Immature natural killer cell (primary cell): Measurements from ENCODE around the gene ALX4. TPM values are rescaled to one million over a fixed set of nuclear protein-coding genes. Genes with fewer than 3 reads are reported as not detected.
A peak's percentile ranks its signal among the peaks of the same experiment; 100 is the strongest.

Experiments used
- DNase-seq, 3 donors: peaks; one replicate each; pipeline ENCODE4 v3.0.0; 2022; ENCODE audit warnings: mixed read lengths in 1 of 3
- H3K27ac Mint-ChIP-seq, 6 donors: one replicate each; pipeline ENCODE4 v1.8.0; 2020; ENCODE audit warnings: mixed read lengths in 6 of 6, mild to moderate bottlenecking in 5 of 6, inconsistent platforms in 4 of 6, moderate library complexity in 3 of 6
- H3K27me3 Mint-ChIP-seq, 3 donors: one replicate each; pipeline ENCODE4 v1.8.0; 2020 to 2021; ENCODE audit warnings: low read depth in 3 of 3, mild to moderate bottlenecking in 3 of 3, mixed read lengths in 3 of 3, moderate library complexity in 3 of 3, inconsistent platforms in 1 of 3
- H3K36me3 Mint-ChIP-seq, 3 donors: one replicate each; pipeline ENCODE4 v1.8.0; 2020; ENCODE audit warnings: mixed read lengths in 3 of 3, inconsistent platforms in 2 of 3, mild to moderate bottlenecking in 2 of 3
- H3K4me1 Mint-ChIP-seq, 2 donors: one replicate each; pipeline ENCODE4 v1.8.0; 2020; ENCODE audit warnings: inconsistent platforms in 2 of 2, mild to moderate bottlenecking in 2 of 2, mixed read lengths in 2 of 2, moderate library complexity in 1 of 2
- H3K4me3 Mint-ChIP-seq, 5 donors: one replicate each; pipeline ENCODE4 v1.8.0; 2020; ENCODE audit warnings: mild to moderate bottlenecking in 5 of 5, mixed read lengths in 5 of 5, inconsistent platforms in 3 of 5, moderate library complexity in 3 of 5
- H3K9me3 Mint-ChIP-seq, 6 donors: one replicate each; pipeline ENCODE4 v1.8.0; 2020; ENCODE audit warnings: mild to moderate bottlenecking in 6 of 6, mixed read lengths in 6 of 6, inconsistent platforms in 4 of 6, moderate library complexity in 3 of 6
- polyA plus RNA-seq, 3 donors: library from polyadenylated mRNA; unstranded; fragments of 300-500 nt; fragmentation: Illumina TruSeq; gene quantifications; one replicate each; pipeline ENCODE4 v1.2.3, GENCODE V29; 2021

ALX4 gene
- polyA plus RNA-seq, 3 donors from 2014 or later, result not detected

DNA sequence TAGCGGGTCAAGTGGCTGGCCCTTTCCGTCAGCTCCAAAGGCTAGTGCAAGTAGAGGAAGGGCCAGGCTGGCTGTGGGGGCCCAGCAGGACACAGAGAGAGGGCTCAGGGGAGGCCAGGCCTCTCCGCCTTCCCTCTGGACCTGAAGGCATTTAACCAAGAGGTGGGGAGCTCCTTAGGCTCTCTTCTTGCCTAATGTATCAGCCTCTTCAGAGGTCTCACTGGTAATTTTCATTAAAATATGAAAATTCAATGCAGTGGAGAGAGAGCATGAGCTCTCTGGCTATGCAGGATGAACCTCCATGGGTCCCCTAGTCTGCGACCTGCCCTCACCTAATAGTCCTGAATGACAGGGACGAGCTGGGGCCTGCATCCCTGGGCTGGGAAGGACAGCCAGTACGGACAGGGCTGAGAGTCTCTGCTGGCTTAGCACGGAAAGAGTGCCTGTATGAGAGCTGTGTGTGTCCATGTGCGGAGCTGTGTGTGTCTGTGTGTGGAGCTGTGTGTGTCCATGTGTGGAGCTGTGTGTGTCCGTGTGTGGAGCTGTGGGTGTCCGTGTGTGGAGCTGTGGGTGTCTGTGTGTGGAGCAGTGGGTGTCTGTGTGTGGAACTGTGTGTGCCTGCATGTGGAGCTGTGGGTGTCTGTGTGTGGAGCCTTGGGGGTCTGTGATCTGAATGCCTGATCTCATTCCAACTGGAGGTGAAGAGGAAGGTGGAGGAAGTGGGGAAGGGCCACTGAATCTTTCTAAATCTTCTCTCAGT is 2.4 kb downstream of the ALX4 start:
- Mint-ChIP-seq H3K27ac (no peak overlapping the region), H3K4me3 (peak overlapping the region; percentile 5 to 70 (median 57)), H3K36me3 (peaks cover 0 to 3% (median 0%) of the 10 kb centered on the region in 3 donors), H3K4me1 (peaks cover 16 to 28% of the 10 kb centered on the region in 2 donors), H3K27me3 (peaks cover 30 to 51% (median 33%) of the 10 kb centered on the region in 3 donors), H3K9me3 (peaks cover 0 to 6% (median 0%) of the 10 kb centered on the region in 6 donors)
- DNase-seq, result no peak

DNA sequence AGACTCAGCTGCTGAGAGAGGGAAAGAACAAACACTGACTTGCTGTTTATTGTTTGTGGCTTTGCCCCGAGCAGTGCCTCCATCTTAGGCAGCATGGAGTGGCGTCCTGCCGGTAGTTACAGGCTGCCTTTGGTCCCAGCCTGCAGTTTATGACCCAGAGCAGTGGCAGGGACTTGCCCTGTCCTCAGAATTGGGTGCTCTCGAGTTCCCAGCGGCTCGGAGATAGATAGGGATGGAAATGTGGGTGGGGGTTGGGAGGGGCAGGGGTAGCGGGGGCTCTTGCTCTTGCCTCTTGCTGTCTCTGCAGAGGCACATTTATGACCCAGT is 3.1 kb downstream of the ALX4 start:
- Mint-ChIP-seq H3K27ac (no peak overlapping the region), H3K36me3 (no peaks in the 10 kb centered on the region), H3K4me1 (peaks cover 16 to 28% of the 10 kb centered on the region in 2 donors), H3K4me3 (peak overlapping the region; percentile 41 to 77 (median 69)), H3K9me3 (peaks cover 0 to 3% (median 0%) of the 10 kb centered on the region in 6 donors), H3K27me3 (peaks cover 29 to 48% (median 30%) of the 10 kb centered on the region in 3 donors)
- DNase-seq, result no peak

DNA sequence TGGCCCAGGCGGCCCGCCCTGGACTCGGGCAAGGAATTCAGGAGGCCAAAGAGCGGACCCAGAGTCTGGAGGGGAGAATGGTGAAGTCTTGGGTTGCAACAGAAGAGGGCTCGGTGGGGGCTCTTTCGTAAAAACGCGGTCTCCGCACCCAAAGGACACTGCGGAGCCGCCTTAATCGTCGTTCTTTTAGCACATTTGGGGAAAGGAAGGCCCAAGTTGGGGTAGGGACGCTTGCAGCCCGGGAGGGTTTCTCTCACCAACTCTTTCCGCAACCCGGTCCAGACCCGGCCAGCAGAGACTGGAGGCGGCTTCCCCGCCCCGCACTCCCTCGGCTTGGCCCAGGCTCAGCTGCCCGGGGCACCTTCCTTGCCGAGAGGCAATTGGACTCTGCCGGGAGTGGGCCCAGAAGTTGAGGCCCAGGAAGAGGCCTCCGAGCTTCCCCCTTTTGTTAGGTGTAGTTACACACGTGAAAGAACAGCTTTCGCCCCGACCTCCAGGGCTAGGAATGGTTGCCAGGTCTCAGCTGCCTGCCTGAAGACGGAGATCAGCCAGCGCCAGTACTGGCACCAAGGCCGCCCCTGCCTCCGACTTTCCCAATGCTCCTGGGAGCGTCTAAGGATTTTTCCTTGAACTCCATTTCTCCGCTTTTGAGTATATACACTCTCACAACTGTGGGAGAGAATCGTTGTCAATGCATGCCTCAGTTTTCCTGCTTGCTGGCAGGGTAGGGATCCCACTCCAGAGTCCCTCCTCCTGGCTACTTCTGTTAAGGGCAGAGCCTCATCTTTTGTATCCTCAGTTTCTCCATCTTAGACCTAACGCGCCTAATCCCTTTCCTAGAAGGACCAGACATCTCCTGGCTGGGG is 3.7 kb downstream of the ALX4 start:
- no peak overlapping the region for H3K27ac Mint-ChIP-seq
- H3K4me3 Mint-ChIP-seq, result peak overlapping the region; percentile 74 to 85 (median 83)
- peaks cover 24 to 42% (median 26%) of the 10 kb centered on the region in 3 donors for H3K27me3 Mint-ChIP-seq
- H3K9me3 Mint-ChIP-seq, result peaks cover 0 to 3% (median 0%) of the 10 kb centered on the region in 6 donors
- DNase-seq, result no peak
- H3K4me1 Mint-ChIP-seq, result peaks cover 16 to 28% of the 10 kb centered on the region in 2 donors
- H3K36me3 Mint-ChIP-seq, result no peaks in the 10 kb centered on the region

DNA sequence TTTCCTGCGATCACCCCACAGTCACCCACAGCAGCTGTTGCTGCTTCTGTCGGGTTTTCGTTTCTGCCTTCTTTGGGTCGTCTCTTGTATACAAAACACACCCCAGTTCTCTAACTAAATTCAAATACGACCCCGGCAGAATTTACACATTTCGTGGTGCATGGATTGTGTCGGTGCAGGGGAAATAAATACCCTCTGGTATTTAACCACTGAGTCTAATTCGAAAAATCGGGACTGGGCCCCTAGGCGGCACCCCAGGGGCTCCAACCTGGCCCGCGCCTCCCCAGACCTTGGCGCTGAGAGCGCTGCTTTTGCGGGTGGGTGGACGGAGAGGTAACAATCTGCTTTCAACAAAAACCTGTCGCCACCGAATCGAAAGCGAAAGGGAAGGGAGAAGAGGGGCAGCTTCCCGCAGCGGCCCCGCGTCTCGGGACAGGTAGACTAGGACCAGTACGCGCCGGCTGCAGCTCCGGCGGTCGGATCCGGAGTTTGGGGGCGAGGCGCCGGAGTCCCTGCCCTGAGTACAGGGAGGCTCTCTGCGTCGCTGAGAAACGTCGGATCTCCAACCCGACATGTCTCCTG is 4.4 kb downstream of the ALX4 start:
- peaks cover 22 to 38% (median 25%) of the 10 kb centered on the region in 3 donors for H3K27me3 Mint-ChIP-seq
- peak in 1 of 3 donors; percentile 11 for DNase-seq

DNA sequence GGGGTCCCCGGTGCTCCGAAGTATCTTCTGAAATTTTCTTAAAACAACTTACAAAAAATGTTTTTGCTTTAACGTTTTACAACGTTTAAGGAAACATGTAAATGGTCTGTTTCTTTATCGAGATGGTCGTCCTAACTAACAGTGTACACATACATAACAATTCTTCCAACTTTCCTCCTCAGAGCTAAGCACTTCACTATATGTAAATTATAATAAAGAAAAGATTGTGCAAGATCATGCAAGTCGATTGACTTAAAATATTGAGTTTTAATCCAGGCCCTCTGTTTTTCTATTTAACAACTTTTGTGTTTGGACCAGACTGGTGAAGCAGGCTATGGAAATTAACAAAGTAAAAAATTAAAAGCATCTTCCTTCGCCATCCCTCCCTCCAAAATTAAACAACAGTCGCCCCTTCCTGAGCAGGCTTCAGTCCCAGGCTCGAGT is 4.9 kb downstream of the ALX4 start:
- Mint-ChIP-seq H3K36me3 (no peaks in the 10 kb centered on the region), H3K27me3 (peaks cover 22 to 38% (median 25%) of the 10 kb centered on the region in 3 donors), H3K4me1 (peaks cover 16 to 28% of the 10 kb centered on the region in 2 donors), H3K9me3 (peaks cover 0 to 2% (median 0%) of the 10 kb centered on the region in 6 donors), H3K4me3 (peak overlapping the region; percentile 74 to 85 (median 83)), H3K27ac (peak overlapping the region in 1 of 6 donors; percentile 14)
- no peak for DNase-seq

More for the DNA sequence above, 4.4 kb downstream of the ALX4 start:
- Mint-ChIP-seq H3K9me3 (peaks cover 0 to 2% (median 0%) of the 10 kb centered on the region in 6 donors), H3K4me1 (peaks cover 16 to 28% of the 10 kb centered on the region in 2 donors), H3K27ac (peak overlapping the region in 1 of 6 donors; percentile 14), H3K36me3 (no peaks in the 10 kb centered on the region), H3K4me3 (peak overlapping the region; percentile 74 to 85 (median 83))

DNA sequence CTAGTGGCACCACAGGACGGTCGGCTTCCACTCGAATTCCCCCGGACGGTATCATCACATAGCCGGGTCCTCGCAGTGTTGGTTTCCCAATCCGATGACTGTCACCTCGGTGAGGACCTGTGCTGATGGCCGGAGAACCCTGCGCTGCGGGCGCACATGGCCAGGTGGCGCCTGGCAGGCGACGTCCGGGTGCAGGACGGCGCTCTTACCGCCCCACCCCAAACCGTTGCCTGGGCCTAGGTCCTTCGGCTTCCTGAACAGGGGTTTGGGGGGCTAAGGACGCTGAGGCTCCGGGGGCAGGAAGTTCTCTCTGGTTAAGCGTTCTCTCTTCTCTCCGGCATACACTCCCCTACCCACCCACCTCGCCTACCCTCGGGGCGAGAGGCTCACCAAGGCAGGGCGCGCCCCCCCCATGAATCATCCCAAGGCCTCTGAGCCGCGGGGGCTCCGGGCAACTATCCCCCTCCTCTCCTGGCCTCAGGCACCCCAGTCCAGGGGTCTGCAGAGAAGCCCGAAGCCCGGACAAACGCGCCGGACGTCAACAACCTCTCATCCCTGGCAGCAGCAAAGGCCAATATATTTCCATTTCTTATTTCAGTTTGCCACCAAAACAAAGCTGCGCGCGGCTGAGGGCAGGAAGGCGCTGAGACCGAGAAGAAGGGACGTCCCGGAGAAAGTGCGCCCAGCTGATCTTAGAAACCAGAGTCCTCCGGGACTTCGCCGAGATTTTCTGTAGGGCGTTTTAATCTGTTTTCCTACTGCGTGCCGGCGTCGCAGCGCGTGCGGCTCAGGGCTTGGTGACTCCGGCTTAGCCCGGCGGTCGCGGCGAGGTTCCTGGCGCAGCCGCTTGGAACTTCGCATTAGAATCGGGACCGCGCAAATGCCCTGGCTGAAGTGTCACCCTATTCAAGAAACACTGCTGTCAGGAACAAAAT is 5.6 kb downstream of the ALX4 start:
- no peak overlapping the region for H3K27ac Mint-ChIP-seq

DNA sequence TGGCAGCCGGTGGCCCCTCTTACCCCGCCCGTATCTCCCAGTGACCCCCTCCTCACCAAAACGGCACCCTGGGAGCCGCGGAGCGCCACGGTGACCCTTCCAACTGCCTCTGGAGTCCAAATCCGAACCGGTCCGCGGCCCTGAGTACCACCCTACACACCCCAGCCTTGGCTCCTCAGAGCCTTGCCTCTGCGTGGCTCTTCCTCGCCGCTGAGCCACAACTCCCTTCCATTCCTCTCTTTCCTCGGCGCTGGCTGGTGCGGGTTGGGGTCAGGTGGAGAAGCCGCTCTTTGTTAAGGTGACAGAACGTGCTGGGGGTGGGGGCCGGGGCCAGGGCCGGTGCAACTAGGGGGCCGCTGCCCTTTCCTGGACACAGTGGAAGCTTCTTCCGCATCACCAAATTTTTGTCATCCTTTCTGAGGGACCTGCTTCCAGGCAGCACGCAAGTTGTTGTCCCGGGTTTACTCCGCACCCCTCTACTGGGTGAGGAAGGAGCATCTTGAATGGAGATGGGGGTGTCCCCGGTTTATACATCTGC is 6.5 kb downstream of the ALX4 start:
- Mint-ChIP-seq H3K36me3 (no peaks in the 10 kb centered on the region), H3K4me3 (no peak overlapping the region), H3K27ac (no peak overlapping the region), H3K27me3 (peaks cover 23 to 38% (median 24%) of the 10 kb centered on the region in 3 donors), H3K9me3 (peaks cover 0 to 2% (median 0%) of the 10 kb centered on the region in 6 donors), H3K4me1 (peaks cover 16 to 28% of the 10 kb centered on the region in 2 donors)
- DNase-seq, result no peak

More for the DNA sequence above, 5.6 kb downstream of the ALX4 start:
- H3K36me3 Mint-ChIP-seq, result no peaks in the 10 kb centered on the region
- H3K4me3 Mint-ChIP-seq, result peak overlapping the region; percentile 25 to 85 (median 82)
- peaks cover 22 to 38% (median 23%) of the 10 kb centered on the region in 3 donors for H3K27me3 Mint-ChIP-seq
- H3K9me3 Mint-ChIP-seq, result peaks cover 0 to 2% (median 0%) of the 10 kb centered on the region in 6 donors
- DNase-seq, result no peak
- H3K4me1 Mint-ChIP-seq, result peaks cover 16 to 28% of the 10 kb centered on the region in 2 donors

DNA sequence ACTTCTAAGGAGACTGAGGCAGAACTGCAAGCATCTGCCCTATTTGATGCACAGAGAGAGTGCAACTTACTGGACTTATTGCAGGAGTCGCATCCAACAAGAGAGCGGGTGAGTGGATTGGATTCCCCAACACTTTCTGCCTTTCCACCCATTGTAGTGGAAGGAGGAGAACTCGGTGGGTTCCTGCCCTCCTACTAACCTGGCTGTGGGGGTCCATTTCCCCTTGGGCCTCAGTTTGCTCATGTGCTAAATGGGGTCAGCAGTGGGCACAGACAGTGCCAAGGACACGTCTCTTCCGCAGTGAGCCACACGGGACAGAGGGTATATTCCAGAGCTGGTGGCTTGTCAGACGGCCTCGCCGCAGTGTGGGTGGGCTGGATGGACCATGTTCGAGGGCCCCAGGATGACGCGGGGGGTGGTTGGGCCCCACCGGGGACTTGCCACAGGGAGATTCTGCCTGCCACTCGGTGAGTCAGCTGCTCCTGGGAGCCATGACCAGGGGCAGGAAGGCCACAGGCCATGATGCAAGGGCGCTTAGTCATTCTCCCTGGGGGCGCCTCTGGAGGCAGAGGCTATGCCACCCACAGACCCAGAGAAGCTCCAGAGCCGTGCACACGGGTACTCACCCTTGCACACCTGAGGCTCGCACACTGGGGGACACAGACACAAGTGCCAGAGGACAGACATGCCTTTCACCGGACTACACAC is 8.2 kb downstream of the ALX4 start:
- Mint-ChIP-seq H3K9me3 (no peaks in the 10 kb centered on the region), H3K36me3 (no peaks in the 10 kb centered on the region), H3K27me3 (peaks cover 18 to 31% (median 19%) of the 10 kb centered on the region in 3 donors), H3K4me3 (no peak overlapping the region), H3K27ac (no peak overlapping the region), H3K4me1 (peaks cover 16 to 22% of the 10 kb centered on the region in 2 donors)
- no peak for DNase-seq

DNA sequence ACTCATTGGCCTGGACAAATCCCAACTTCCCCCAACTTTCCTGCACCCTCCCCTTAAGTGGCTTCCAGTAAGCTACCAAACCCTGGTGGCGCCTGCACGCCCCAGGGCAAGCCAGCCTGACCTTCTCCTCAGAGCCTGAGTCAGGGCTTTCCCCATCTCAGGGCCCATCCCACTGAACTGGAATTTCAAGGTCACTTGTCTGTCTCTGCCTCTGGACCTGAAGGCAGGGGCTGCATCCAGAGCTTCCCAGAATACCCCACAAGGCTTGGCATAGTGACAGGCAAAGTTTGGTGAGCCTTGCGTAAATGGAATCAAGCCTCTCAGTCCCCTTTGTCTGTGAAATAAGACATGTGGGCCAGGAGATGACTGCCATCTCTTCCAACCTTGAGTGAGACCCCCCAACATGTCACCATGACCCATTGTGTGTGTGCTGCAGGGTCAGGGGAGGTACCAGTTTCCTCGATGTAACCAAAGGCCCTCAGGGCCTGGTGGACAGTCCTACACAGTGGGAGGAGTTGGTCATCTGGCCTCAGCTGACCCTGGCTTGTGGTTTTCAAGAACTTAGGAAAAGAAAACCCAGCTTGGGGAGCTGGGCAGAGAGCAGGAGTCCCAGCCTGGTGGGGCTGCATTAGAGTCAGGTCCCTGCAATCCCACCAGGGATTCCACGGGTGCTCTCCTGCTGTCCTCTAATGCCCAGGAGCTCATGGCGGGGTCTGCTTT is 8.9 kb downstream of the ALX4 start:
- Mint-ChIP-seq H3K27me3 (peaks cover 15 to 27% (median 19%) of the 10 kb centered on the region in 3 donors), H3K9me3 (no peaks in the 10 kb centered on the region), H3K4me3 (no peak overlapping the region), H3K27ac (no peak overlapping the region), H3K4me1 (peaks cover 15% of the 10 kb centered on the region in 2 donors), H3K36me3 (no peaks in the 10 kb centered on the region)
- DNase-seq, result no peak

DNA sequence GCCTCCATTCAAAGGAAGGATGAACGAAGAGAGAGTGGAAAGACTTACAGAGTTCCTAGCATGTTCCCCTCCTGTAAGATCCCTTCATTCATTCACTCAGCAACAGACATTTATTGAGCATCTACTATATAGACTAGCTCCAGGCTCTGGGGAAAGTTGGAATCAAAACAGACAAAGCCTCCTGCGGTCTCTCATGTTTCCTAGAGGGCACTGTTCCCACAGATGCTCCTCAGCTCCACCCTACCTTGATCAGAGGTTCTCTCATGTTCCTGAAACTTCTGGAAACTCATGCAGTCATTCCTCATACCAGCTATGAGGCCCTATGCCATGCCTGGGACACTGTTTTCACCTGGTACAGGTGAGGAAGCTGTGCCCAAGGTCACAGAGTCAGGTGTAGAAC is 11.1 kb downstream of the ALX4 start:
- Mint-ChIP-seq H3K4me1 (no peaks in the 10 kb centered on the region), H3K9me3 (no peaks in the 10 kb centered on the region), H3K36me3 (no peaks in the 10 kb centered on the region), H3K27ac (no peak overlapping the region), H3K27me3 (peaks cover 4 to 12% (median 7%) of the 10 kb centered on the region in 3 donors), H3K4me3 (no peak overlapping the region)
- DNase-seq, result no peak

DNA sequence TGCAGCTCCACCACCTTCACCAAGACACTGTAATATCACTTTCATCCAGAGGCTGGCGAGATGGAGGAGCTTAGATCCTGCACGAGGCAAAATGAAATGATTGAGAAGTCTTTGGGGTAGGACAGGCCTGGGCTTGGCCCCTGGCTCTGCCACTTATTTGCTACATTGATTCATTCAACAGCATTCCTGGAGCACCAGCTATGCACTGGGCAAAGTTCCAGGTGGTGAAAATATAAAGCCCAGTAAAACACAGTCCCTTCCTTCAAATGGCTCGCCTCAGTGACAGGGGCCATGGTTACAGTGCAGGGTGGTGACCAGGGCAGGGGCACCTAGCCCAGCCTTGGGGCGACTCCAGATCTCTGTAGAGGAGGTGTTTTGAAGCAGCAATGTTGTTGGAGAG is 19.7 kb downstream of the ALX4 start:
- DNase-seq, result no peak
- H3K4me1 Mint-ChIP-seq, result no peaks in the 10 kb centered on the region
- H3K9me3 Mint-ChIP-seq, result no peaks in the 10 kb centered on the region
- no peaks in the 10 kb centered on the region for H3K36me3 Mint-ChIP-seq
- H3K27ac Mint-ChIP-seq, result no peak overlapping the region
- H3K27me3 Mint-ChIP-seq, result peaks cover 0 to 2% (median 2%) of the 10 kb centered on the region in 3 donors
- no peak overlapping the region for H3K4me3 Mint-ChIP-seq
